Naive thymus-derived CD4-positive, alpha-beta T cell (primary cell): ENCODE measurements around the gene NOD1. TPM values are rescaled to one million over a fixed set of nuclear protein-coding genes. Genes with fewer than 3 reads are reported as not detected.

Experiments
- ATAC-seq: fragments of 150-1000 bp; cut with Tn5 transposase; 2 replicates; pipeline ENCODE4 v1.10.0; 2021; ENCODE audit warnings: mild to moderate bottlenecking, moderate library complexity
- CTCF ChIA-PET: fragments of 350-600 bp; sonication (Branson Sonifier 250); formaldehyde crosslinking; loops from one replicate; lab custom pipeline; 2021; ENCODE audit warnings: antibody characterized with exemption; lab: Charles Lee
- POLR2A ChIA-PET: fragments of 350-600 bp; sonication (Branson Sonifier 250); formaldehyde crosslinking; loops from one replicate; lab custom pipeline; 2021; ENCODE audit warnings: antibody characterized with exemption, inconsistent platforms; lab: Charles Lee
- DNase-seq, 9 donors: peaks; one replicate each; pipeline versions ENCODE4 v3.0.0 to v3.0.0-alpha.2; 2020 to 2022; ENCODE audit warnings: mixed read lengths in 1 of 9
- H3K27ac ChIP-seq: one replicate; pipeline ENCODE4 v1.7.0; 2013; ENCODE audit warnings: mild to moderate bottlenecking, low read depth, low read length, moderate library complexity
- H3K27me3 ChIP-seq, 2 donors: one replicate each; pipeline ENCODE4 v1.7.0; 2013; ENCODE audit warnings: low read length in 2 of 2, mild to moderate bottlenecking in 2 of 2, moderate library complexity in 2 of 2; ENCODE audit not compliant: control insufficient read depth in 2 of 2, insufficient read depth in 2 of 2
- H3K36me3 ChIP-seq, 3 experiments: 1 replicate in 2 of 3; 2 replicates in 1 of 3; pipeline ENCODE4 v1.7.0; 2013; ENCODE audit warnings: low read length in 3 of 3, mild to moderate bottlenecking in 3 of 3, moderate library complexity in 1 of 3; ENCODE audit not compliant: insufficient read depth in 3 of 3, control insufficient read depth in 2 of 3
- H3K4me1 ChIP-seq, 2 donors: one replicate each; pipeline ENCODE4 v1.7.0; 2013; ENCODE audit warnings: low read length in 2 of 2, mild to moderate bottlenecking in 2 of 2, moderate library complexity in 1 of 2; ENCODE audit not compliant: control insufficient read depth in 2 of 2, insufficient read depth in 2 of 2
- H3K4me3 ChIP-seq: 2 replicates; pipeline ENCODE4 v1.7.0; 2013; ENCODE audit warnings: mild to moderate bottlenecking, low read length
- H3K9me3 ChIP-seq, 3 experiments: 1 replicate in 2 of 3; 2 replicates in 1 of 3; pipeline ENCODE4 v1.7.0; 2013; ENCODE audit warnings: low read length in 3 of 3; ENCODE audit not compliant: control insufficient read depth in 2 of 3
- H3K27ac Mint-ChIP-seq, 9 donors: one replicate each; pipeline ENCODE4 v1.8.0; 2020 to 2022; ENCODE audit warnings: mixed read lengths in 9 of 9, mild to moderate bottlenecking in 8 of 9, moderate library complexity in 5 of 9, inconsistent platforms in 2 of 9
- H3K27me3 Mint-ChIP-seq, 5 donors: one replicate each; pipeline ENCODE4 v1.8.0; 2021 to 2022; ENCODE audit warnings: mixed read lengths in 5 of 5, mild to moderate bottlenecking in 1 of 5
- H3K36me3 Mint-ChIP-seq, 5 donors: one replicate each; pipeline ENCODE4 v1.8.0; 2020 to 2022; ENCODE audit warnings: mixed read lengths in 5 of 5, mild to moderate bottlenecking in 3 of 5, inconsistent platforms in 1 of 5
- H3K4me1 Mint-ChIP-seq, 7 donors: one replicate each; pipeline ENCODE4 v1.8.0; 2020 to 2022; ENCODE audit warnings: mixed read lengths in 7 of 7, mild to moderate bottlenecking in 3 of 7, inconsistent platforms in 1 of 7
- H3K4me3 Mint-ChIP-seq, 10 donors: one replicate each; pipeline ENCODE4 v1.8.0; 2020 to 2022; ENCODE audit warnings: mild to moderate bottlenecking in 10 of 10, mixed read lengths in 10 of 10, moderate library complexity in 6 of 10, inconsistent platforms in 2 of 10
- H3K9me3 Mint-ChIP-seq, 11 donors: one replicate each; pipeline ENCODE4 v1.8.0; 2020 to 2022; ENCODE audit warnings: mixed read lengths in 11 of 11, mild to moderate bottlenecking in 4 of 11, inconsistent platforms in 1 of 11, moderate library complexity in 1 of 11
- intact Hi-C, 2 donors: fragments of 100-400 bp; cut with micrococcal nuclease; formaldehyde crosslinking; loops; one replicate each; pipeline ENCODE4 v1.15.1; 2023
- polyA plus RNA-seq, 2 donors: library from polyadenylated mRNA; unstranded; fragments of 300-500 nt; fragmentation: Illumina TruSeq; gene quantifications; one replicate each; pipeline ENCODE4 v1.2.3, GENCODE V29; 2021
- total RNA-seq, 6 experiments: library from RNA in 5 of 6; stranded (reverse) in 5 of 6; gene quantifications; 1 replicate in 5 of 6; 2 replicates in 1 of 6; pipeline ENCODE4 v1.2.3 and lab custom pipeline; 2021 to 2026

NOD1 gene
- total and polyA plus RNA-seq, 7 experiments from 2014 or later, result 6.1 to 24.6 (median 18.7) TPM

DNA sequence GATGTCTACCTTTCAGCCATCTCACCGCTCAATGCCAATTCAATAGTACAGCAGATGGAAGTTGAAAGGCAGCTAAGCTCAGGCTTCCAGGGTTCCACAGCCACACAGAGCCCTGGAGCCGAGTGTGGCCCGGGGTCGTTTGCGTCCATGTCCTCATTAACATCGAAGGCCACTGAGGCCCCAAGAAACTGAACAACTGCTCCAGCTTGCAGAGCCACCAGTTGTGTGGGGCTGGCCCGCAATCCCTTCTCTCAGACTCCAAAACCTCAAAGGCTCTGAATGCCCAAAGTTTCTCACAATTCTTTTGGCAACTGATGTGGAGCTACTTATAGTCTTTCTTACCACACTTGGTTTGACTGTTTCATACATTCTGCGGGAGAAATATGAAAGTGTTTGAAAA lies 31.1 kb downstream of the NOD1 start:
- no peak for DNase-seq
- H3K4me1 ChIP-seq, result peaks cover 0 to 6% of the 10 kb centered on the region in 2 donors
- Mint-ChIP-seq H3K27ac (no peak overlapping the region), H3K9me3 (no peaks in the 10 kb centered on the region), H3K36me3 (peaks cover 3 to 44% (median 13%) of the 10 kb centered on the region in 5 donors), H3K4me3 (no peak overlapping the region), H3K4me1 (peaks cover 0 to 9% (median 5%) of the 10 kb centered on the region in 7 donors), H3K27me3 (no peaks in the 10 kb centered on the region)
- no peaks in the 10 kb centered on the region for H3K9me3 ChIP-seq
- no peak overlapping the region for H3K4me3 ChIP-seq
- no peaks in the 10 kb centered on the region for H3K27me3 ChIP-seq
- peaks cover 6 to 52% (median 9%) of the 10 kb centered on the region in 3 experiments for H3K36me3 ChIP-seq
- no peak for ATAC-seq
- intact Hi-C loops, result loop anchor here in 1 of 2 donors (10.0 kb wide), 1 partner anchor 163 kb away; the partner anchor contains the start of gene ZNRF2
- ChIA-PET POLR2A (no interaction called here), CTCF (no interaction called here)
- H3K27ac ChIP-seq, result no peak overlapping the region

DNA sequence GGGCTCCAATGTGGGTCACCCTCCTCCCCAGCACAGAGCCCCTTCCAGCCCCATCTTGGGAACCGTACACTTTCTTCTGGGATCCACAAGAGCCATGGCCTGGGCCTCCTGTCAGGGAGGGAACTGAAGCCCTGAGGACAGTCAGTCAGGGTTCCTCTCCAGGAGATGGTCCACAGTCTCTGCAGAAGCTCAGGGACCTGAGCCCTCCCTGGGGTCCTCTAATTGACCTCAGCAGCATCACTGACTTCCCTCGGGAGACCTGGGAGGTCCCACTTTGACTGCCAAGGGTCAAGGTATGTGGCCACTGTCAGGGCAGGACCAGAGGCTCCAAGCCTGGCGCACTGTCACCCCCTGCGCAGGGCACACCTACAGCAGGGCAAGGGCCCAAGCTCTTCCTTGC lies 32.3 kb downstream of the NOD1 start:
- ChIA-PET POLR2A (interaction anchor here (0.5 to 1.0 kb wide), 2 partner anchors 102 to 161 kb away, joined by 3 to 5 read pairs; no protein-coding TSS in a partner anchor), CTCF (no interaction called here)
- H3K9me3 ChIP-seq, result no peaks in the 10 kb centered on the region
- H3K27me3 ChIP-seq, result no peaks in the 10 kb centered on the region
- H3K36me3 Mint-ChIP-seq, result peaks cover 0 to 40% (median 13%) of the 10 kb centered on the region in 5 donors
- no peak overlapping the region for H3K4me3 Mint-ChIP-seq
- peaks cover 0 to 9% (median 5%) of the 10 kb centered on the region in 7 donors for H3K4me1 Mint-ChIP-seq
- H3K4me1 ChIP-seq, result peaks cover 0 to 6% of the 10 kb centered on the region in 2 donors
- no peak for DNase-seq
- H3K27ac Mint-ChIP-seq, result peak overlapping the region in 4 of 9 donors; percentile 13 to 62 (median 52)
- no peaks in the 10 kb centered on the region for H3K9me3 Mint-ChIP-seq
- intact Hi-C loops, result loop anchor here in 1 of 2 donors (10.0 kb wide), 1 partner anchor 161 kb away; the partner anchor contains the start of gene ZNRF2
- no peaks in the 10 kb centered on the region for H3K27me3 Mint-ChIP-seq
- no peak overlapping the region for H3K4me3 ChIP-seq
- H3K27ac ChIP-seq, result no peak overlapping the region
- peaks cover 6 to 40% (median 9%) of the 10 kb centered on the region in 3 experiments for H3K36me3 ChIP-seq
- no peak for ATAC-seq

GRCh38 chr7:30445770-30446169 lies 32.8 kb downstream of the NOD1 start:
- H3K4me1 ChIP-seq, result peaks cover 0 to 6% of the 10 kb centered on the region in 2 donors
- H3K27ac Mint-ChIP-seq, result peak overlapping the region in 5 of 9 donors; percentile 13 to 62 (median 51)
- ATAC-seq (peak; percentile 98), DNase-seq (peak; percentile 22 to 77 (median 47))
- intact Hi-C loops, result loop anchor here in 1 of 2 donors (10.0 kb wide), 1 partner anchor 161 kb away; the partner anchor contains the start of gene ZNRF2
- no peak overlapping the region for H3K27ac ChIP-seq
- peak overlapping the region in 1 of 10 donors; percentile 49 for H3K4me3 Mint-ChIP-seq
- H3K27me3 Mint-ChIP-seq, result no peaks in the 10 kb centered on the region
- no peaks in the 10 kb centered on the region for H3K27me3 ChIP-seq
- CTCF ChIA-PET, result no interaction called here
- POLR2A ChIA-PET, result interaction anchor here (1.0 kb wide), 1 partner anchor 161 kb away, joined by 3 read pairs; no protein-coding TSS in a partner anchor
- H3K36me3 Mint-ChIP-seq, result peaks cover 0 to 36% (median 13%) of the 10 kb centered on the region in 5 donors
- H3K9me3 ChIP-seq, result no peaks in the 10 kb centered on the region
- H3K4me1 Mint-ChIP-seq, result peaks cover 0 to 9% (median 5%) of the 10 kb centered on the region in 7 donors
- peaks cover 6 to 35% (median 9%) of the 10 kb centered on the region in 3 experiments for H3K36me3 ChIP-seq
- no peaks in the 10 kb centered on the region for H3K9me3 Mint-ChIP-seq
- H3K4me3 ChIP-seq, result no peak overlapping the region

- Histone ChIP-seq H3K27ac (no peak overlapping the region), H3K36me3 (peaks cover 0 to 40% (median 7%) of the 10 kb centered on the region in 3 experiments), H3K9me3 (no peaks in the 10 kb centered on the region), H3K27me3 (no peaks in the 10 kb centered on the region), H3K4me1 (no peaks in the 10 kb centered on the region), H3K4me3 (no peak overlapping the region)
- intact Hi-C loops, result no loop called here
- ATAC-seq (no peak), DNase-seq (no peak)
- Mint-ChIP-seq H3K4me3 (no peak overlapping the region), H3K27me3 (no peaks in the 10 kb centered on the region), H3K4me1 (peaks cover 0 to 3% (median 0%) of the 10 kb centered on the region in 7 donors), H3K36me3 (peaks cover 19 to 53% (median 37%) of the 10 kb centered on the region in 5 donors), H3K27ac (no peak overlapping the region), H3K9me3 (no peaks in the 10 kb centered on the region)
- ChIA-PET CTCF (no interaction called here), POLR2A (no interaction called here)
Measured at GRCh38 chr7:30437823-30438574, 40.6 kb downstream of the NOD1 start.

DNA sequence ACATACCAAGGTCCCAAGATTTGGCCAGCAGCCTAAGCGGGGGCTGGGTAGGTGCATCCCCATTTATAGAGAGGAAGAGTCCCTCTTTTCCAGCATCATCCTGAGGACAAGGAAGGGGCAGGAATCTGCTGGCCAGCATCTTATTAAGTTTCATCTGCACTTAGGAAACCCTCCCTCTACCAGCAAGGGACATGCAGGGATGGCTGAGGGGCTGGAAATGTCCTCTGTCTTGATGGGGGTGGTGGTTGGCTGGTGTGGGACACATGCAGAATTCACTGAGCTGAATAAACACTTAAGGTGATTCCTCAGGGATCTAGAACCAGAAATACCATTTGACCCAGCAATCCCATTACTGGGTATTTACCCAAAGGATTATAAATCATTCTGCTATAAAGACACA lies 42.1 kb downstream of the NOD1 start:
- ChIA-PET CTCF (no interaction called here), POLR2A (no interaction called here)
- Histone ChIP-seq H3K9me3 (no peaks in the 10 kb centered on the region), H3K27ac (no peak overlapping the region), H3K27me3 (no peaks in the 10 kb centered on the region), H3K4me3 (no peak overlapping the region), H3K36me3 (peaks cover 0 to 40% (median 7%) of the 10 kb centered on the region in 3 experiments), H3K4me1 (no peaks in the 10 kb centered on the region)
- peaks cover 27 to 62% (median 46%) of the 10 kb centered on the region in 5 donors for H3K36me3 Mint-ChIP-seq
- no peak for ATAC-seq
- no peaks in the 10 kb centered on the region for H3K27me3 Mint-ChIP-seq
- no peak overlapping the region for H3K4me3 Mint-ChIP-seq
- intact Hi-C loops, result no loop called here
- H3K27ac Mint-ChIP-seq, result no peak overlapping the region
- H3K4me1 Mint-ChIP-seq, result peaks cover 0 to 7% (median 0%) of the 10 kb centered on the region in 7 donors
- no peak for DNase-seq
- no peaks in the 10 kb centered on the region for H3K9me3 Mint-ChIP-seq

DNA sequence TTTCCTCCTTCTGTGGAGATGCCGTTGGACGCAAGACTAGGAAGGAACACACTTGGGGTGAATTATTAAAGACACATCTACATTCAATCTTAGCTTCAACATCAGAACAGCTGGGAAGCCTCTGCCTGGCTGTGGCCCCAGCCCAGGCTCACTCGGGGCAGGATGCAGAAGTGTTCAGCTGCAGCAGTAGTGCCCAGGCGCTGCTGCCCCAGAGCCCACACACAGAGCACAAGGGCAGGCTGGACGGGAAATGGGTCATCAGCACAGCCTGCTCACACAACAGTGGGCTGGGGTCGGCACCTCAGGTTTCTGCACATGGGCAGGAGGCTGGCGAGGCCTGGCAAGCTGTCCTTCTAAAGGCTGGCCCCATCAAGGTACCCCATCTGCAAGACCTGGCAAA lies 42.5 kb downstream of the NOD1 start:
- no peaks in the 10 kb centered on the region for H3K9me3 Mint-ChIP-seq
- no peaks in the 10 kb centered on the region for H3K9me3 ChIP-seq
- ChIA-PET POLR2A (no interaction called here), CTCF (no interaction called here)
- peaks cover 0 to 9% (median 0%) of the 10 kb centered on the region in 7 donors for H3K4me1 Mint-ChIP-seq
- H3K4me1 ChIP-seq, result no peaks in the 10 kb centered on the region
- DNase-seq (no peak), ATAC-seq (no peak)
- peaks cover 31 to 64% (median 46%) of the 10 kb centered on the region in 5 donors for H3K36me3 Mint-ChIP-seq
- H3K36me3 ChIP-seq, result peaks cover 0 to 40% (median 7%) of the 10 kb centered on the region in 3 experiments
- H3K27ac Mint-ChIP-seq, result no peak overlapping the region
- H3K27me3 Mint-ChIP-seq, result no peaks in the 10 kb centered on the region
- H3K27ac ChIP-seq, result no peak overlapping the region
- intact Hi-C loops, result no loop called here
- H3K4me3 Mint-ChIP-seq, result no peak overlapping the region
- H3K4me3 ChIP-seq, result no peak overlapping the region
- no peaks in the 10 kb centered on the region for H3K27me3 ChIP-seq
